MM.1S (cell line): Measurements from ENCODE around the gene CEP170B.

ENCODE experiments used
- DNase-seq: peaks from one replicate; pipeline ENCODE4 v3.0.0-alpha.2; 2015
- H2AFZ ChIP-seq: fragments of 300-600 bp; sonication (generic); 2 replicates; pipeline ENCODE4 v1.6.0; 2016; ENCODE audit warnings: antibody characterized with exemption, low read length
- H3F3A ChIP-seq: fragments of 300-600 bp; sonication (generic); 2 replicates; pipeline ENCODE4 v1.6.1; 2016; ENCODE audit warnings: mild to moderate bottlenecking, antibody characterized with exemption, low read length, moderate library complexity, mixed read lengths; ENCODE audit not compliant: insufficient read depth
- H3K27ac ChIP-seq: fragments of 300-600 bp; sonication (generic); 2 replicates; pipeline ENCODE4 v1.5.1; 2016; ENCODE audit warnings: mild to moderate bottlenecking, low read length
- H3K27me3 ChIP-seq: fragments of 300-600 bp; sonication (generic); replicated peaks from 2 replicates; pipeline ENCODE4 v1.6.0; 2016; ENCODE audit warnings: low read length; ENCODE audit not compliant: insufficient read depth
- H3K36me3 ChIP-seq: fragments of 300-600 bp; sonication (generic); replicated peaks from 2 replicates; pipeline ENCODE4 v1.6.1; 2016; ENCODE audit warnings: mild to moderate bottlenecking, low read length, mixed read lengths; ENCODE audit not compliant: insufficient read depth
- H3K4me1 ChIP-seq: fragments of 300-600 bp; sonication (generic); 2 replicates; pipeline ENCODE4 v1.6.1; 2016; ENCODE audit warnings: low read length, mixed read lengths
- H3K4me2 ChIP-seq: fragments of 300-600 bp; sonication (generic); 2 replicates; pipeline ENCODE4 v1.6.0; 2016; ENCODE audit warnings: low read depth, low read length
- H3K4me3 ChIP-seq: fragments of 300-600 bp; sonication (generic); 2 replicates; pipeline ENCODE4 v1.5.1; 2016; ENCODE audit warnings: low read length, mixed read lengths
- H3K79me2 ChIP-seq: fragments of 300-600 bp; sonication (generic); 2 replicates; pipeline ENCODE4 v1.6.1; 2016; ENCODE audit warnings: mixed run types, low read length, mixed read lengths
- H3K9ac ChIP-seq: fragments of 300-600 bp; sonication (generic); 2 replicates; pipeline ENCODE4 v1.6.1; 2016; ENCODE audit warnings: low read length, mixed read lengths
- H3K9me2 ChIP-seq: fragments of 300-600 bp; sonication (generic); replicated peaks from 2 replicates; pipeline ENCODE4 v1.6.1; 2016; ENCODE audit warnings: mild to moderate bottlenecking, low read length, mixed read lengths; ENCODE audit not compliant: insufficient read depth
- H3K9me3 ChIP-seq: fragments of 300-600 bp; sonication (generic); replicated peaks from 2 replicates; pipeline ENCODE4 v1.6.1; 2016; ENCODE audit warnings: mild to moderate bottlenecking, low read length, mixed read lengths; ENCODE audit not compliant: insufficient read depth
- H4K20me1 ChIP-seq: fragments of 300-600 bp; sonication (generic); 2 replicates; pipeline ENCODE4 v1.6.1; 2016; ENCODE audit warnings: mild to moderate bottlenecking, low read length, moderate library complexity, mixed read lengths; ENCODE audit not compliant: insufficient read depth
- CTCF ChIP-seq: fragments of 300-600 bp; sonication (generic); IDR thresholded peaks from 2 replicates; pipeline ENCODE4 v1.5.1; 2016; ENCODE audit warnings: antibody characterized with exemption, low read length, mixed read lengths
- EZH2 ChIP-seq: fragments of 300-600 bp; sonication (generic); optimal IDR thresholded peaks from 2 replicates; pipeline ENCODE3; 2017; ENCODE audit warnings: low read depth, mild to moderate bottlenecking, antibody characterized with exemption, low read length, mixed read lengths
- EZH2phosphoT487 ChIP-seq: fragments of 300-600 bp; sonication (generic); IDR thresholded peaks from 2 replicates; pipeline ENCODE4 v1.6.1; 2018; ENCODE audit warnings: antibody characterized with exemption, low read length

CEP170B gene

GRCh38 chr14:104878582-104878981 is 13.5 kb downstream of the CEP170B start:
- H3K9me3 ChIP-seq: no peaks in the 10 kb centered on the region
- no peak overlapping the region for H3K4me3 ChIP-seq
- DNase-seq: no peak
- TF ChIP-seq EZH2 (no peak), EZH2phosphoT487 (no peak), CTCF (no peak)
- H4K20me1 ChIP-seq: no peaks in the 10 kb centered on the region
- no peaks in the 10 kb centered on the region for H3K9me2 ChIP-seq
- H2AFZ ChIP-seq: no peak overlapping the region
- no peaks in the 10 kb centered on the region for H3F3A ChIP-seq
- no peaks in the 10 kb centered on the region for H3K79me2 ChIP-seq
- no peaks in the 10 kb centered on the region for H3K4me1 ChIP-seq
- H3K27me3 ChIP-seq: no peaks in the 10 kb centered on the region
- no peak overlapping the region for H3K9ac ChIP-seq
- H3K4me2 ChIP-seq: no peak overlapping the region
- no peaks in the 10 kb centered on the region for H3K36me3 ChIP-seq
- H3K27ac ChIP-seq: no peak overlapping the region

GRCh38 chr14:104879201-104879982 is 14.3 kb downstream of the CEP170B start:
- TF ChIP-seq EZH2phosphoT487 (no peak), CTCF (no peak), EZH2 (no peak)
- no peak overlapping the region for H3K4me3 ChIP-seq
- H3K79me2 ChIP-seq: no peaks in the 10 kb centered on the region
- H3K4me2 ChIP-seq: no peak overlapping the region
- H3K9me2 ChIP-seq: no peaks in the 10 kb centered on the region
- no peak overlapping the region for H3K27ac ChIP-seq
- H4K20me1 ChIP-seq: no peaks in the 10 kb centered on the region
- no peaks in the 10 kb centered on the region for H3K4me1 ChIP-seq
- no peaks in the 10 kb centered on the region for H3K9me3 ChIP-seq
- H2AFZ ChIP-seq: no peak overlapping the region
- no peak for DNase-seq
- no peaks in the 10 kb centered on the region for H3K36me3 ChIP-seq
- no peaks in the 10 kb centered on the region for H3F3A ChIP-seq
- no peak overlapping the region for H3K9ac ChIP-seq
- H3K27me3 ChIP-seq: no peaks in the 10 kb centered on the region

GRCh38 chr14:104879983-104880565 is 15.0 kb downstream of the CEP170B start:
- DNase-seq: no peak
- no peak overlapping the region for H2AFZ ChIP-seq
- no peak for TF ChIP-seq CTCF
- no peak for TF ChIP-seq EZH2
- no peak for TF ChIP-seq EZH2phosphoT487
- no peak overlapping the region for H3K4me3 ChIP-seq
- no peaks in the 10 kb centered on the region for H3K9me3 ChIP-seq
- H3K27ac ChIP-seq: no peak overlapping the region
- no peaks in the 10 kb centered on the region for H3K9me2 ChIP-seq
- no peaks in the 10 kb centered on the region for H3K36me3 ChIP-seq
- no peaks in the 10 kb centered on the region for H3K4me1 ChIP-seq
- no peaks in the 10 kb centered on the region for H4K20me1 ChIP-seq
- no peaks in the 10 kb centered on the region for H3F3A ChIP-seq
- H3K79me2 ChIP-seq: no peaks in the 10 kb centered on the region
- no peaks in the 10 kb centered on the region for H3K27me3 ChIP-seq
- H3K4me2 ChIP-seq: no peak overlapping the region
- H3K9ac ChIP-seq: no peak overlapping the region
